H9 (cell line): Measurements from ENCODE around the gene DRGX. TPM values are rescaled to one million over a fixed set of nuclear protein-coding genes. Genes with fewer than 3 reads are reported as not detected.

Source experiments
- DNase-seq: peaks from one replicate; pipeline ENCODE4 v3.0.0-alpha.2; 2017
- H2AFZ ChIP-seq: one replicate; pipeline ENCODE4 v1.6.1; 2013; ENCODE audit warnings: mild to moderate bottlenecking, low read length, control low read depth, moderate library complexity
- H2AK5ac ChIP-seq: 2 replicates; pipeline ENCODE4 v1.6.1; 2013; ENCODE audit warnings: low read length, control low read depth, mixed read lengths; ENCODE audit not compliant: insufficient read length
- H2BK120ac ChIP-seq: one replicate; pipeline ENCODE4 v1.6.1; 2013; ENCODE audit warnings: low read depth, mild to moderate bottlenecking, low read length, control low read depth, inconsistent platforms; ENCODE audit not compliant: poor library complexity, severe bottlenecking
- H2BK12ac ChIP-seq: 2 replicates; pipeline ENCODE4 v1.6.1; 2013; ENCODE audit warnings: low read length, control low read depth, mixed read lengths, low read depth; ENCODE audit not compliant: insufficient read length
- H2BK15ac ChIP-seq: 2 replicates; pipeline ENCODE4 v1.6.1; 2013; ENCODE audit warnings: low read depth, low read length, control low read depth
- H2BK20ac ChIP-seq: one replicate; pipeline ENCODE4 v1.6.1; 2013; ENCODE audit warnings: low read depth, mild to moderate bottlenecking, low read length, control low read depth, inconsistent platforms; ENCODE audit not compliant: poor library complexity, severe bottlenecking
- H2BK5ac ChIP-seq: 2 replicates; pipeline ENCODE4 v1.6.1; 2013; ENCODE audit warnings: low read length, control low read depth, mixed read lengths; ENCODE audit not compliant: insufficient read length
- H3K14ac ChIP-seq: 2 replicates; pipeline ENCODE4 v1.6.1; 2013; ENCODE audit warnings: low read length, control low read depth; ENCODE audit not compliant: insufficient read depth
- H3K18ac ChIP-seq: 2 replicates; pipeline ENCODE4 v1.6.1; 2013; ENCODE audit warnings: low read depth, mild to moderate bottlenecking, mixed read lengths, low read length, control low read depth; ENCODE audit not compliant: insufficient read length
- H3K23ac ChIP-seq: 2 replicates; pipeline ENCODE4 v1.6.1; 2013; ENCODE audit warnings: low read length, control low read depth, mixed read lengths, low read depth; ENCODE audit not compliant: insufficient read length
- H3K23me2 ChIP-seq: 2 replicates; pipeline ENCODE4 v1.6.1; 2013; ENCODE audit warnings: low read depth, mild to moderate bottlenecking, mixed read lengths, low read length, control low read depth; ENCODE audit not compliant: insufficient read length, poor library complexity, severe bottlenecking
- H3K27ac ChIP-seq: 2 replicates; pipeline ENCODE4 v1.5.1; 2013; ENCODE audit warnings: low read length, control low read depth, mixed read lengths, low read depth; ENCODE audit not compliant: insufficient read length
- H3K27me3 ChIP-seq: 2 replicates; pipeline ENCODE4 v1.6.1; 2013; ENCODE audit warnings: low read length, control low read depth, inconsistent platforms; ENCODE audit not compliant: insufficient read depth
- H3K4ac ChIP-seq: 2 replicates; pipeline ENCODE4 v1.6.1; 2013; ENCODE audit warnings: low read depth, mild to moderate bottlenecking, control low read depth, inconsistent platforms, low read length, moderate library complexity
- H3K4me1 ChIP-seq: 2 replicates; pipeline ENCODE4 v1.6.1; 2013; ENCODE audit warnings: low read length, control low read depth, inconsistent platforms; ENCODE audit not compliant: insufficient read depth
- H3K4me2 ChIP-seq: 2 replicates; pipeline ENCODE4 v1.6.1; 2013; ENCODE audit warnings: low read length, control low read depth, mixed read lengths; ENCODE audit not compliant: insufficient read length, insufficient read depth
- H3K56ac ChIP-seq: 2 replicates; pipeline ENCODE4 v1.6.1; 2013; ENCODE audit warnings: low read depth, mild to moderate bottlenecking, mixed read lengths, low read length, control low read depth; ENCODE audit not compliant: insufficient read length
- H3K79me1 ChIP-seq: 2 replicates; pipeline ENCODE4 v1.6.1; 2013; ENCODE audit warnings: low read depth, mild to moderate bottlenecking, moderate library complexity, low read length, control low read depth, inconsistent platforms; ENCODE audit not compliant: insufficient read depth, poor library complexity, severe bottlenecking
- H3K79me2 ChIP-seq: 2 replicates; pipeline ENCODE4 v1.6.1; 2013; ENCODE audit warnings: low read length, control low read depth, inconsistent platforms; ENCODE audit not compliant: insufficient read depth
- H3K9ac ChIP-seq: 2 replicates; pipeline ENCODE4 v1.6.1; 2013; ENCODE audit warnings: low read length, control low read depth, mixed read lengths; ENCODE audit not compliant: insufficient read length; ENCODE audit errors: extremely low read depth
- H3K9me3 ChIP-seq: one replicate; pipeline ENCODE4 v1.6.1; 2013; ENCODE audit warnings: low read depth, low read length, inconsistent platforms; ENCODE audit not compliant: control insufficient read depth
- H3T11ph ChIP-seq: one replicate; pipeline ENCODE4 v1.6.1; 2013; ENCODE audit warnings: mild to moderate bottlenecking, low read length, control low read depth, inconsistent platforms
- H4K20me1 ChIP-seq: one replicate; pipeline ENCODE4 v1.6.1; 2013; ENCODE audit not compliant: control insufficient read depth, insufficient read length, insufficient read depth
- H4K5ac ChIP-seq: 2 replicates; pipeline ENCODE4 v1.6.1; 2013; ENCODE audit warnings: low read depth, mild to moderate bottlenecking, mixed read lengths, low read length, control low read depth; ENCODE audit not compliant: insufficient read length
- H4K8ac ChIP-seq: replicated peaks from 2 replicates; pipeline ENCODE4 v1.6.1; 2013; ENCODE audit warnings: low read length, control low read depth, mixed read lengths, low read depth; ENCODE audit not compliant: insufficient read length
- H4K91ac ChIP-seq: 2 replicates; pipeline ENCODE4 v1.6.1; 2013; ENCODE audit warnings: low read depth, mild to moderate bottlenecking, moderate library complexity, mixed read lengths, low read length, control low read depth; ENCODE audit not compliant: insufficient read length
- H3K27ac Mint-ChIP-seq, 3 experiments: 2 replicates in 2 of 3; 3 replicates in 1 of 3; pipeline ENCODE4 v1.8.0; 2020 to 2021; ENCODE audit warnings: mixed read lengths in 3 of 3, mild to moderate bottlenecking in 1 of 3, moderate library complexity in 1 of 3
- H3K27me3 Mint-ChIP-seq: 2 replicates; pipeline ENCODE4 v1.8.0; 2021; ENCODE audit warnings: low read depth, mild to moderate bottlenecking, moderate library complexity, mixed read lengths
- H3K36me3 Mint-ChIP-seq, 3 experiments: 2 replicates in 2 of 3; 3 replicates in 1 of 3; pipeline ENCODE4 v1.8.0; 2020 to 2021; ENCODE audit warnings: low read depth in 3 of 3, mixed read lengths in 3 of 3; ENCODE audit not compliant: insufficient read depth in 1 of 3
- H3K4me1 Mint-ChIP-seq, 2 experiments: 2 replicates each; pipeline ENCODE4 v1.8.0; 2020; ENCODE audit warnings: mixed read lengths in 2 of 2
- H3K4me3 Mint-ChIP-seq, 2 experiments: 2 replicates in 1 of 2; 3 replicates in 1 of 2; pipeline ENCODE4 v1.8.0; 2020 to 2021; ENCODE audit warnings: mild to moderate bottlenecking in 2 of 2, mixed read lengths in 2 of 2, moderate library complexity in 1 of 2
- H3K9me3 Mint-ChIP-seq, 2 experiments: 2 replicates in 1 of 2; 3 replicates in 1 of 2; pipeline ENCODE4 v1.8.0; 2020; ENCODE audit warnings: mild to moderate bottlenecking in 2 of 2, mixed read lengths in 2 of 2, moderate library complexity in 1 of 2
- WGBS: extraction: QIAGEN DNeasy Blood & Tissue Kit; methylation state at CpG from one replicate; pipeline ENCODE4 v1.1.7; 2013; ENCODE audit warnings: missing lambda C conversion rate, low lambda C conversion rate, mixed read lengths; ENCODE audit not compliant: insufficient read length; ENCODE audit errors: extremely low coverage; 5-methylcytosine and 5-hydroxymethylcytosine counted together
- total RNA-seq: library from RNA; stranded (reverse); gene quantifications from 2 replicates; pipeline ENCODE4 v1.2.1, GENCODE V29; 2021
- TF ChIP-seq, protein P1 (sequence below): fragments of 200-600 bp; sonication (generic); conservative IDR thresholded peaks from 3 replicates; pipeline ENCODE4 v1.8.0; 2021; ENCODE audit warnings: antibody characterized with exemption, mild to moderate bottlenecking

DRGX gene
- total RNA-seq, 1 experiment from 2014 or later = not detected

DNA sequence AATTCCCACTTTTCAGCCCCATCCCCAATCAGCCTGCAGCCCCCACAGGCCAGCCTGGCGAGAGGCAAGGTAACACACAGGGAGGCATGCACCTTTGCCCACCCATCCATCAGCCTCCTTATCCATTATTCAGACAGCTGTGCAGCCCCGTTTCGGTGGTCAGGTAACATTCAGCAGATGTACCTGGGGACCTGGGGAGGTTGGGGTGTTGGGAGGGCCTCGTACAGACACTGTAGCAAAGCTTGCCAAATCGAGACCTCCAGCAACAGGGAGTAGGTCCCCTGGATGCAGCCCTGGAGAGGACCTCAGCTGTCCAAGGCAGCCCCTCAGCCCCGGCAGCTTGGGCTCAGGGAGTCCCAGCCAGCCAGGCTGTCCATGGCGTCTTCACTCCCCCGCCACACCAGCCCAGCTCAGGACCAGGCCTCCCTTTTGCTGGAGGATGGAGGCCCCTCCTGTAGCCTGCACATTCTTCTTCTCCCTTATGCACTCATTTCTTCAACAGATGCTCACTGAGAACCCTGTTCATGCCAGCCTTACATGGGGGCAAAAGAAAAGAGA lies 8.5 kb upstream of the DRGX start:
- Histone ChIP-seq H3K4me2 (no peak overlapping the region), H2AFZ (no peak overlapping the region), H3K4ac (no peak overlapping the region), H3K14ac (no peak overlapping the region), H2BK5ac (no peak overlapping the region), H4K8ac (no peak overlapping the region), H3K23me2 (no peaks in the 10 kb centered on the region), H2AK5ac (no peak overlapping the region), H3K27me3 (peaks cover 15% of the 10 kb centered on the region; the same call in 1 of the 2 replicates), H3K4me1 (peaks cover 3% of the 10 kb centered on the region; the same call in 1 of the 2 replicates), H3K79me1 (no peaks in the 10 kb centered on the region), H3K23ac (no peak overlapping the region), H2BK20ac (no peak overlapping the region), H2BK12ac (no peak overlapping the region), H3K9me3 (no peaks in the 10 kb centered on the region), H3K27ac (no peak overlapping the region), H3K79me2 (no peaks in the 10 kb centered on the region), H4K91ac (no peak overlapping the region), H4K20me1 (no peaks in the 10 kb centered on the region), H2BK15ac (no peak overlapping the region), H3K56ac (no peak overlapping the region), H3K18ac (no peak overlapping the region), H3T11ph (no peak overlapping the region), H3K9ac (no peak overlapping the region), H4K5ac (no peak overlapping the region), H2BK120ac (no peak overlapping the region)
- no peak overlapping the region; a peak in 1 of 7 replicates for H3K27ac Mint-ChIP-seq
- H3K4me3 Mint-ChIP-seq = no peak overlapping the region
- H3K36me3 Mint-ChIP-seq = no peaks in the 10 kb centered on the region
- WGBS = no CpG with 5 or more reads among the region's 8 CpGs
- peaks cover 22 to 27% of the 10 kb centered on the region in 2 experiments for H3K4me1 Mint-ChIP-seq
- H3K27me3 Mint-ChIP-seq = peaks cover 60% of the 10 kb centered on the region
- TF ChIP-seq, protein P1, sequence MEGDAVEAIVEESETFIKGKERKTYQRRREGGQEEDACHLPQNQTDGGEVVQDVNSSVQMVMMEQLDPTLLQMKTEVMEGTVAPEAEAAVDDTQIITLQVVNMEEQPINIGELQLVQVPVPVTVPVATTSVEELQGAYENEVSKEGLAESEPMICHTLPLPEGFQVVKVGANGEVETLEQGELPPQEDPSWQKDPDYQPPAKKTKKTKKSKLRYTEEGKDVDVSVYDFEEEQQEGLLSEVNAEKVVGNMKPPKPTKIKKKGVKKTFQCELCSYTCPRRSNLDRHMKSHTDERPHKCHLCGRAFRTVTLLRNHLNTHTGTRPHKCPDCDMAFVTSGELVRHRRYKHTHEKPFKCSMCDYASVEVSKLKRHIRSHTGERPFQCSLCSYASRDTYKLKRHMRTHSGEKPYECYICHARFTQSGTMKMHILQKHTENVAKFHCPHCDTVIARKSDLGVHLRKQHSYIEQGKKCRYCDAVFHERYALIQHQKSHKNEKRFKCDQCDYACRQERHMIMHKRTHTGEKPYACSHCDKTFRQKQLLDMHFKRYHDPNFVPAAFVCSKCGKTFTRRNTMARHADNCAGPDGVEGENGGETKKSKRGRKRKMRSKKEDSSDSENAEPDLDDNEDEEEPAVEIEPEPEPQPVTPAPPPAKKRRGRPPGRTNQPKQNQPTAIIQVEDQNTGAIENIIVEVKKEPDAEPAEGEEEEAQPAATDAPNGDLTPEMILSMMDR = no peak
- no peaks in the 10 kb centered on the region for H3K9me3 Mint-ChIP-seq
- DNase-seq = no peak
